NCI-H1694 (cell line): ENCODE data around the gene MGMT.

ENCODE experiments used
- DNase-seq: peaks from one replicate; lab custom pipeline; 2025; lab: John Stamatoyannopoulos, UW

The MGMT gene

GRCh38 chr10:129741280-129741977, 274.4 kb downstream of the MGMT start:
- no peak for DNase-seq

- no peak for DNase-seq
Measured at GRCh38 chr10:129741978-129742741, 275.1 kb downstream of the MGMT start.

GRCh38 chr10:129742742-129743550, 275.9 kb downstream of the MGMT start:
- DNase-seq, result no peak

GRCh38 chr10:129743738-129744133, 276.7 kb downstream of the MGMT start:
- no peak for DNase-seq

- no peak for DNase-seq
Measured at GRCh38 chr10:129744134-129745111, 277.4 kb downstream of the MGMT start.

- DNase-seq, result no peak
Measured at GRCh38 chr10:129745186-129745750, 278.2 kb downstream of the MGMT start.

GRCh38 chr10:129754211-129755050, 287.4 kb downstream of the MGMT start:
- no peak for DNase-seq

GRCh38 chr10:129755158-129755591, 288.1 kb downstream of the MGMT start:
- no peak for DNase-seq

GRCh38 chr10:129755621-129756020, 288.6 kb downstream of the MGMT start:
- DNase-seq, result no peak

- DNase-seq, result no peak
Measured at GRCh38 chr10:129756912-129757901, 290.2 kb downstream of the MGMT start.

GRCh38 chr10:129758207-129759021, 291.4 kb downstream of the MGMT start:
- DNase-seq, result no peak

GRCh38 chr10:129759214-129760002, 292.4 kb downstream of the MGMT start:
- no peak for DNase-seq

- DNase-seq, result no peak
Measured at GRCh38 chr10:129760003-129760315, 292.9 kb downstream of the MGMT start.

GRCh38 chr10:129760416-129760815, 293.4 kb downstream of the MGMT start:
- no peak for DNase-seq

- DNase-seq, result no peak
Measured at GRCh38 chr10:129761197-129761972, 294.3 kb downstream of the MGMT start.
